ENCODE results near the gene LYAR. TPM values are rescaled to one million over a fixed set of nuclear protein-coding genes. Genes with fewer than 3 reads are reported as not detected.
A peak's percentile ranks its signal among the peaks of the same experiment; 100 is the strongest.

LYAR gene
- total and polyA plus RNA-seq, 2 of the 13 experiments (the other 11 are each of a cell fraction or from before 2014, with no cell fraction given): 7.8 to 94.2 TPM

DNA sequence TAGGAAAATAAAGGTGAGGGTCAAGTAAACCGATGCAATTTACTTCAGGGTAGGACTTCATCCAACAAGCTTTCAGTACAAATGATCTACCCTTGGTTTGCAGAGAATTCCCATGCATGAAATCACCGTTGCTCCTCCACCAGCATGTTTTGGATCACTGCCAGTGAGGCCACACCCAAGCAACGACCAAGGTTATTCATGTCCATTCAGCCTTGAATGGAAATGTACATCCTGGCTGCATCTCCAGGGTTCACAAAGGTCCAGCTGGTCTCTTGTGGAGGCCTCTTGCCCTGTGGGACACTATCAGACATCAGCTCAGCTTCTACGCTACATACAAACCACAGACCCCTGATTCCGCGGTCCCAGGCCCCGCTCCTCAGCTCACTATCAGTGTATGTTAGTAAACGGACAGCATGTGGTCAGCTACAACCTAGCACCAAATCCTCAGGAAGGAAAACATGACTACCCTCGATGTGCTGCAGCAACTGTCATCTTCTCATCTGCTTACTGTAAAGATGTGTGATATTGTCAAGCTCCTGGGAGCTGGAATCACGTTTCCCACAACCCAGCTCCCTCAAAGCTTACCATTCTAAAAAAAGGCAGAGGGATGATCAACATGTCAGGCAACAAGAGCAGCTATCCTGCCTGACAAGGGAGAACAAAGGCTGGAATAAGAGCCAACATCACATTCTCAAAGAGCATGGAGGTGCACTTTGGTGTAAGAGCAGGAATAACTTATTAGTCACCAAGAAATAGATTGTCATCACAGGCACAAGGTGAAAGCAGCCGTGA is 4.9 kb downstream of the LYAR start:
- intact Hi-C loops (cut with micrococcal nuclease; ENCODE audit: unreplicated experiment): no loop called here
- no peak overlapping the region for H3K4me2 ChIP-seq (ENCODE audit: low read depth, low read length)
- ATAC-seq: peak; percentile 42
- TF ChIP-seq RARA (CRISPR knock-in tag; IDR thresholded peaks at IDR 0.05) (0 out of 2 replicates have a peak, but pooled peaks have one; percentile 35), HDAC2 (CRISPR knock-in tag; IDR thresholded peaks at IDR 0.05) (0 out of 2 replicates have a peak, but pooled peaks have one; percentile 13), ADNP (CRISPR knock-in tag; IDR thresholded peaks at IDR 0.05) (no peak), ZNF607 (CRISPR knock-in tag; IDR thresholded peaks at IDR 0.05; ENCODE audit: borderline replicate concordance) (no peak), NFKBIZ (CRISPR knock-in tag; IDR thresholded peaks at IDR 0.05) (no peak), HOXA3 (CRISPR knock-in tag; IDR thresholded peaks at IDR 0.05) (no peak)
- TF ChIP-seq, protein P1, sequence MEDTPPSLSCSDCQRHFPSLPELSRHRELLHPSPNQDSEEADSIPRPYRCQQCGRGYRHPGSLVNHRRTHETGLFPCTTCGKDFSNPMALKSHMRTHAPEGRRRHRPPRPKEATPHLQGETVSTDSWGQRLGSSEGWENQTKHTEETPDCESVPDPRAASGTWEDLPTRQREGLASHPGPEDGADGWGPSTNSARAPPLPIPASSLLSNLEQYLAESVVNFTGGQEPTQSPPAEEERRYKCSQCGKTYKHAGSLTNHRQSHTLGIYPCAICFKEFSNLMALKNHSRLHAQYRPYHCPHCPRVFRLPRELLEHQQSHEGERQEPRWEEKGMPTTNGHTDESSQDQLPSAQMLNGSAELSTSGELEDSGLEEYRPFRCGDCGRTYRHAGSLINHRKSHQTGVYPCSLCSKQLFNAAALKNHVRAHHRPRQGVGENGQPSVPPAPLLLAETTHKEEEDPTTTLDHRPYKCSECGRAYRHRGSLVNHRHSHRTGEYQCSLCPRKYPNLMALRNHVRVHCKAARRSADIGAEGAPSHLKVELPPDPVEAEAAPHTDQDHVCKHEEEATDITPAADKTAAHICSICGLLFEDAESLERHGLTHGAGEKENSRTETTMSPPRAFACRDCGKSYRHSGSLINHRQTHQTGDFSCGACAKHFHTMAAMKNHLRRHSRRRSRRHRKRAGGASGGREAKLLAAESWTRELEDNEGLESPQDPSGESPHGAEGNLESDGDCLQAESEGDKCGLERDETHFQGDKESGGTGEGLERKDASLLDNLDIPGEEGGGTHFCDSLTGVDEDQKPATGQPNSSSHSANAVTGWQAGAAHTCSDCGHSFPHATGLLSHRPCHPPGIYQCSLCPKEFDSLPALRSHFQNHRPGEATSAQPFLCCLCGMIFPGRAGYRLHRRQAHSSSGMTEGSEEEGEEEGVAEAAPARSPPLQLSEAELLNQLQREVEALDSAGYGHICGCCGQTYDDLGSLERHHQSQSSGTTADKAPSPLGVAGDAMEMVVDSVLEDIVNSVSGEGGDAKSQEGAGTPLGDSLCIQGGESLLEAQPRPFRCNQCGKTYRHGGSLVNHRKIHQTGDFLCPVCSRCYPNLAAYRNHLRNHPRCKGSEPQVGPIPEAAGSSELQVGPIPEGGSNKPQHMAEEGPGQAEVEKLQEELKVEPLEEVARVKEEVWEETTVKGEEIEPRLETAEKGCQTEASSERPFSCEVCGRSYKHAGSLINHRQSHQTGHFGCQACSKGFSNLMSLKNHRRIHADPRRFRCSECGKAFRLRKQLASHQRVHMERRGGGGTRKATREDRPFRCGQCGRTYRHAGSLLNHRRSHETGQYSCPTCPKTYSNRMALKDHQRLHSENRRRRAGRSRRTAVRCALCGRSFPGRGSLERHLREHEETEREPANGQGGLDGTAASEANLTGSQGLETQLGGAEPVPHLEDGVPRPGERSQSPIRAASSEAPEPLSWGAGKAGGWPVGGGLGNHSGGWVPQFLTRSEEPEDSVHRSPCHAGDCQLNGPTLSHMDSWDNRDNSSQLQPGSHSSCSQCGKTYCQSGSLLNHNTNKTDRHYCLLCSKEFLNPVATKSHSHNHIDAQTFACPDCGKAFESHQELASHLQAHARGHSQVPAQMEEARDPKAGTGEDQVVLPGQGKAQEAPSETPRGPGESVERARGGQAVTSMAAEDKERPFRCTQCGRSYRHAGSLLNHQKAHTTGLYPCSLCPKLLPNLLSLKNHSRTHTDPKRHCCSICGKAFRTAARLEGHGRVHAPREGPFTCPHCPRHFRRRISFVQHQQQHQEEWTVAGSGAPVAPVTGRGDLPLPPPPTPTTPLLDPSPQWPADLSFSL (CRISPR knock-in tag; IDR thresholded peaks at IDR 0.05): no peak
- TF ChIP-seq, protein P2, sequence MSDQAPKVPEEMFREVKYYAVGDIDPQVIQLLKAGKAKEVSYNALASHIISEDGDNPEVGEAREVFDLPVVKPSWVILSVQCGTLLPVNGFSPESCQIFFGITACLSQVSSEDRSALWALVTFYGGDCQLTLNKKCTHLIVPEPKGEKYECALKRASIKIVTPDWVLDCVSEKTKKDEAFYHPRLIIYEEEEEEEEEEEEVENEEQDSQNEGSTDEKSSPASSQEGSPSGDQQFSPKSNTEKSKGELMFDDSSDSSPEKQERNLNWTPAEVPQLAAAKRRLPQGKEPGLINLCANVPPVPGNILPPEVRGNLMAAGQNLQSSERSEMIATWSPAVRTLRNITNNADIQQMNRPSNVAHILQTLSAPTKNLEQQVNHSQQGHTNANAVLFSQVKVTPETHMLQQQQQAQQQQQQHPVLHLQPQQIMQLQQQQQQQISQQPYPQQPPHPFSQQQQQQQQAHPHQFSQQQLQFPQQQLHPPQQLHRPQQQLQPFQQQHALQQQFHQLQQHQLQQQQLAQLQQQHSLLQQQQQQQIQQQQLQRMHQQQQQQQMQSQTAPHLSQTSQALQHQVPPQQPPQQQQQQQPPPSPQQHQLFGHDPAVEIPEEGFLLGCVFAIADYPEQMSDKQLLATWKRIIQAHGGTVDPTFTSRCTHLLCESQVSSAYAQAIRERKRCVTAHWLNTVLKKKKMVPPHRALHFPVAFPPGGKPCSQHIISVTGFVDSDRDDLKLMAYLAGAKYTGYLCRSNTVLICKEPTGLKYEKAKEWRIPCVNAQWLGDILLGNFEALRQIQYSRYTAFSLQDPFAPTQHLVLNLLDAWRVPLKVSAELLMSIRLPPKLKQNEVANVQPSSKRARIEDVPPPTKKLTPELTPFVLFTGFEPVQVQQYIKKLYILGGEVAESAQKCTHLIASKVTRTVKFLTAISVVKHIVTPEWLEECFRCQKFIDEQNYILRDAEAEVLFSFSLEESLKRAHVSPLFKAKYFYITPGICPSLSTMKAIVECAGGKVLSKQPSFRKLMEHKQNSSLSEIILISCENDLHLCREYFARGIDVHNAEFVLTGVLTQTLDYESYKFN (CRISPR knock-in tag; conservative IDR thresholded peaks at IDR 0.05): peak; percentile 52
- TF ChIP-seq, protein P3, sequence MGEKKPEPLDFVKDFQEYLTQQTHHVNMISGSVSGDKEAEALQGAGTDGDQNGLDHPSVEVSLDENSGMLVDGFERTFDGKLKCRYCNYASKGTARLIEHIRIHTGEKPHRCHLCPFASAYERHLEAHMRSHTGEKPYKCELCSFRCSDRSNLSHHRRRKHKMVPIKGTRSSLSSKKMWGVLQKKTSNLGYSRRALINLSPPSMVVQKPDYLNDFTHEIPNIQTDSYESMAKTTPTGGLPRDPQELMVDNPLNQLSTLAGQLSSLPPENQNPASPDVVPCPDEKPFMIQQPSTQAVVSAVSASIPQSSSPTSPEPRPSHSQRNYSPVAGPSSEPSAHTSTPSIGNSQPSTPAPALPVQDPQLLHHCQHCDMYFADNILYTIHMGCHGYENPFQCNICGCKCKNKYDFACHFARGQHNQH (CRISPR knock-in tag; IDR thresholded peaks at IDR 0.05): no peak

More for the DNA sequence above, 4.9 kb downstream of the LYAR start:
- peaks cover 50% of the 10 kb centered on the region for H3K79me2 ChIP-seq (ENCODE audit: insufficient read depth, low read length)
- peak; percentile 68 for FAIRE-seq
- H3K9me3 ChIP-seq (ENCODE audit: low read length): no peaks in the 10 kb centered on the region
- peaks cover 44% of the 10 kb centered on the region for H3K4me1 ChIP-seq (ENCODE audit: insufficient read depth, low read length)
- H3K27me3 ChIP-seq (ENCODE audit: control insufficient read depth in 1 of 2, insufficient read depth in 2 of 2, low read length in 2 of 2): no peaks in the 10 kb centered on the region; a peak in 1 of 5 replicates
- CTCF ChIA-PET (ENCODE audit: low intra/inter-chr PET ratio, low total read pairs): no interaction called here
- in situ Hi-C loops (cut with HindIII; ENCODE audit: extremely low pct_ligation_motif_present, low pct_unique_long_range_greater_than_20kb): no loop called here
- 73% methylated on average over 11 of the region's 11 CpGs for WGBS (ENCODE audit: low lambda C conversion rate)
- H3K4me3 ChIP-seq (replicated peaks in 1 of 3; ENCODE audit: insufficient read depth in 1 of 3, low read depth in 2 of 3, low read length in 3 of 3): no peak overlapping the region
- H3K9ac ChIP-seq (ENCODE audit: insufficient read depth, low read depth, low read length): no peak overlapping the region
- peak overlapping the region; percentile 39 for H3K27ac ChIP-seq (ENCODE audit: extremely low read length, insufficient read depth, low read length)
- H4K20me1 ChIP-seq (ENCODE audit: insufficient read depth, low read length): peaks cover 3% of the 10 kb centered on the region; the same call in 1 of the 2 replicates
- peaks cover 18 to 63% of the 10 kb centered on the region in 2 experiments for H3K36me3 ChIP-seq (replicated peaks in 1 of 2; ENCODE audit: control insufficient read depth in 1 of 2, insufficient read depth in 2 of 2, low read length in 2 of 2)
- BruUV-seq (replicated peaks): no TSS peak
- no peak overlapping the region for H2AFZ ChIP-seq (ENCODE audit: low read length)
- POLR2A ChIA-PET: interaction anchor here (0.6 to 1.7 kb wide), 3 partner anchors 25 to 37 kb away, joined by 3 read pairs; partner anchors contain the start of gene TMEM128
- peak; percentile 67 for DNase-seq (ENCODE audit: low spot score)

Measured in HepG2 (cell line).